Adrenal gland (tissue), 5 donors: ENCODE measurements around the gene ZXDC.

Source experiments
- POLR2A ChIP-seq, 2 donors: fragments of 450-650 bp; IDR thresholded peaks; one replicate each; pipeline ENCODE4 v1.6.1; 2017; ENCODE audit warnings: antibody characterized with exemption in 2 of 2, mild to moderate bottlenecking in 2 of 2, moderate library complexity in 1 of 2
- TF ChIP-seq, protein P1 (sequence below), 6 experiments: fragments of 450-650 bp in 4 of 6; fragments of 200-600 bp in 2 of 6; sonication (generic) in 1 of 6; IDR thresholded peaks; 1 replicate in 5 of 6; 2 replicates in 1 of 6; pipeline versions ENCODE4 v1.5.1 to v1.8.0; 2016 to 2021; ENCODE audit warnings: antibody characterized with exemption in 6 of 6, mild to moderate bottlenecking in 2 of 6, moderate library complexity in 1 of 6
- donor health status: DM: no; HTN: no; CAD: no.

DNA sequence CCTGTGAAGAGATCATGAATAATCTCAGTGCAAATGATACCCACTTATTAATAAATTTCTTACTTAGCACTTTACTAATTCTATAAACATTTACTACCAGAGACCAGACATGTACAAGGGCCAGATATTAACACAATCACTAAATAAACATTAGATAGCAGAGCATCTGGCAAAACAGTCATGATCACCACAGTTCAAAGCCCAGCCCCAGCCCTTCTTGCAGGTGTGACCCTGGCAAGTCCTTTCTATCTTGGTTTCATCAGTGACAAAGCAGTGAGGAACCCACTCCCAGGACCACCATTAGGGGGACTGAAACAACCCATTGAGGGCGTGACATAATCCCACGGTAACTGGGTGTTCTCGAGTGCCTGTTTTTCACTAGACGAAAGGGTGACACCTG lies 11.6 kb downstream of the ZXDC start:
- TF ChIP-seq, protein P1, sequence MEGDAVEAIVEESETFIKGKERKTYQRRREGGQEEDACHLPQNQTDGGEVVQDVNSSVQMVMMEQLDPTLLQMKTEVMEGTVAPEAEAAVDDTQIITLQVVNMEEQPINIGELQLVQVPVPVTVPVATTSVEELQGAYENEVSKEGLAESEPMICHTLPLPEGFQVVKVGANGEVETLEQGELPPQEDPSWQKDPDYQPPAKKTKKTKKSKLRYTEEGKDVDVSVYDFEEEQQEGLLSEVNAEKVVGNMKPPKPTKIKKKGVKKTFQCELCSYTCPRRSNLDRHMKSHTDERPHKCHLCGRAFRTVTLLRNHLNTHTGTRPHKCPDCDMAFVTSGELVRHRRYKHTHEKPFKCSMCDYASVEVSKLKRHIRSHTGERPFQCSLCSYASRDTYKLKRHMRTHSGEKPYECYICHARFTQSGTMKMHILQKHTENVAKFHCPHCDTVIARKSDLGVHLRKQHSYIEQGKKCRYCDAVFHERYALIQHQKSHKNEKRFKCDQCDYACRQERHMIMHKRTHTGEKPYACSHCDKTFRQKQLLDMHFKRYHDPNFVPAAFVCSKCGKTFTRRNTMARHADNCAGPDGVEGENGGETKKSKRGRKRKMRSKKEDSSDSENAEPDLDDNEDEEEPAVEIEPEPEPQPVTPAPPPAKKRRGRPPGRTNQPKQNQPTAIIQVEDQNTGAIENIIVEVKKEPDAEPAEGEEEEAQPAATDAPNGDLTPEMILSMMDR (IDR thresholded peaks at IDR 0.05), result no peak
- no peak for TF ChIP-seq POLR2A (IDR thresholded peaks at IDR 0.05)
